Measurements from ENCODE around the gene PARD3.
"Not testable (repeated sequence)": the region's sequence is repeated elsewhere in the genome, so short reads cannot be mapped to it uniquely, and the experiment has no call there.

The PARD3 gene

DNA sequence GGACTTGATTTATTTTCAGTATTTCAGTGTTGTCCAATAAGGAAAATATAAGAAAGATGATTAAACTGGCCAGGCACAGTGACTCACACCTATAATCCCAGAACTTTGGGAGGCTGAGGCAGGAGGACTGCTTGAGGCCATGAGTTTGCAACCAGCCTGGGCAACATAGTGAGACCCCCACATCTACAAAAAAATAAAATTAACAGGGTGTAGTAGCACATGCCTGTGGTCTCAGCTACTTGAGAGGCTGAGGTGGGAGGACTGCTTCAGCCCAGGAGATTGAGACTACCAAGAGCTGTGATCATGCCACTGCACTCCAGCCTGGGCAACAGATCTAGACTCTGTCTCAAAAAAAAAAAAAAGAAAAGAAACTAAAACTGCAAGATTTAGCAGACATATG, 138.0 kb downstream of the PARD3 start:
- no peak for FAIRE-seq

DNA sequence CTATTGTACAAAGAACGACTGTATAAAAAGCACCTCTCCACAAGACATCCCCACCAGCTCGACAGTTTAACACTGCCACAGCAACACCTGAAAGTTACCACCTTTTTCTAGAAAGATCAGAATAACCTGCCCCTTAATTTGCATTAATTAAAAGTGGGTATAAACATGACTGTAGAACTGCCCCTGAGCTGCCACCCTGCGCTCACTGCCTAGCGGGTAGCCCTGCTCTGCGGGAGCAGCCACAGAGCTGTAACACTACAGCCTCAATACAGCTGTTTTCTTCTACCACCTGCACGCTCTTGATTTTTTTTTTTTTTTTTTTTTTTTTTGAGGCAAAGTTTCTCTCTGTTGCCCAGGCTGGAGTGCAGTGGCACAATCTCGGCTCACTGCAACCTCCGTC, 140.9 kb downstream of the PARD3 start:
- no peak for FAIRE-seq

DNA sequence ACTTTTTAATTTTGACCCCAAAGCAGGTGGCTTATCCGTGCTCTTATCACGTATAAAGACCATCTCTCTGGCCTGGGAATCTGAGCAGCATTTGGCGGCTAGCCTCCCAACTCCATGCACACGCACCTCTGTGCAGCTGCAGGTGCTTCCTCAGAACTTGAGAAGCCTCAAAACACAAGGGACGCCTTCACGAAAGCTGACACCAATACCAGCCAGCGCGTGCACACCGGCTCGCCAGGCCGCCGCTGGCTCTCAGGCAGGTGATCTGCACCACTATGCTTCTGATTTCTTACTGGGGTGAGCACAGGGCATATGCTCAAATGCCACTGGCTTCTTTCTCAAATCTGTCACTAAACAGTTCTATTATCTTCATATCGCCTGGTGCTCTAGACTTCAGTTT, 145.0 kb downstream of the PARD3 start:
- no peak for FAIRE-seq

DNA sequence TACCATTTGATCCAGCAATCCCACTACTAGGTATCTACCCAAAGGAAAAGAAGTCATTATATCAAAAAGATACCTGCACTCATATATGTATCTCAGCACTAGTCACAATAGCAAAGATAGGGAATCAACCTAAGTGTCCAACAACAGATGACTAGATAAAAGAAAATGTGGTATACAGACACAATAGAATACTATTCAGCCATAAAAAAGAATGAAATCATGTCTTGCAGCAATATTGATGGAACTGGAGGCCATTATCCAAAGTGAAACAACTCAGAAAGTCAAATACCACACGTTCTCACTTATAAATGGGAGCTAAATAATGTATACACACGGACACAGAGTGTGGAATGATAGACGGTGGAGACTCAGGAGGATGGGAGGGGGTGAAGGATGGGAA, 146.0 kb downstream of the PARD3 start:
- no peak for FAIRE-seq

DNA sequence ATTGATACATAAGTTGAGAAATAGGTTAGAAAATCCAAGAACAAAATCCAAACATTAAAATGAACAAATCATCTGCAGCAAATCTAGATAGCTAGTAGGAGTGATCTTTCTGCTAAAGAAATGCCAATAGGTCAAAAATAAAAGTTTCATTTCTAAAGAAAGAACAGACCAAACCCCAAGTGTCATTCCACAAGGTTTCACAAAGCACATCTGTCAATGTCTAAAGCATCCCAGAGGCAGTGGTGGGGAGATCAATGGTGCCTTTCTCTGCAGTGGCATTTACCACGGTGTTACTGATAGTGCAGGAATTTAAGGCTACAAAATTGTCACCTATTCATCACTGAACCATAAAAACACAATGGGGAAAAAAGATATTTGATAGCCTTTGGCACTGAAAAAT, 147.9 kb downstream of the PARD3 start:
- FAIRE-seq: no peak

DNA sequence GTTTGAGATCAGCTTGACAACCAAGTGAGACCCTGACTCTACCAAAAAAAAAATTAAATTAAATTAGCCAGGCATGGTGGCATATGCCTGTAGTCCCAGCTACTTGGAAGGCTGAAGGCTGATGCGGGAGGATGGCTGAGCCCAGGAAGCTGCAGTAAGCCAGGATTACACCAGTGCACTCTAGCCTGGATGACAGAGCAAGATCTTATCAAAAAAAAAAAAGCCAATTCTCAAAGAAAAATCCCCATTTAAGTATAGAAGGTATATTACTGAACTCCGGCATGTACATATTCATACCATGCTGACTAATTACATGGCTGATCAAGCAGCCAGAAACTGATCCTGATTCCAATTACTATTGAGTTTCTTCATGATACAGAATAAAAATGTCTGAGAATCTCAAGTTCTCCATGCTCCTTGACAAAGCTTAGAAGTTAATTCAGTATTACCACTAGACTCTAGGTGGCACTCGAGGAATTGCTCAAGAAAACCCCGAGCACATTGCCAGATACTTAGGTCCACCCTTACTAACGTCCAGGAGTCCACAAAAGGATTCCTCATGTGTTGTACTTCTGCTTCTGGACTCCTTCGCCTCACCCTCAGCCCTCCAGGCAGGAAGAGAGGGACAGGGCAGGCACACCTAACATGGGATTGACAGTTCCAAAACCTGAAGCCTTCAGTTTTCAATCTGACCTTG, 148.9 kb downstream of the PARD3 start:
- peak; percentile 86 for FAIRE-seq

DNA sequence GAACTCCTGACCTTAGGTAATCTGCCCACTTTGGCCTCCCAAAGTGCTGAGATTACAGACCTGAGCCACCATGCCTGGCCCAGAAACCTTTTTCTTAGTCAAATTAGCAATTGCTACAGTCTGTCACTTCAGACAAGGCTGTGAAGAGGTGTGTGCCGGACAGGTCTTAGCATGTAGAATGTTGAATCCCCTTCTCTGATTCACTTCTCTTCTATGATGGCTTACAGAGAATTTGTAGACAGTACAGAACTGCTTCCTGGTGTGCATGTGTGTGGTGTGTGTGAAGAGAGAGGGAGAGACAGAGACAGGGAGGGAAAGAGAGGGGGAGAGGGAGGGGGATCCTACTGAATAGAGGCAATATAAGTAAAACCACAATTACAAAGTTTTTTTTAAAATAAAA, 150.4 kb downstream of the PARD3 start:
- no peak for FAIRE-seq

DNA sequence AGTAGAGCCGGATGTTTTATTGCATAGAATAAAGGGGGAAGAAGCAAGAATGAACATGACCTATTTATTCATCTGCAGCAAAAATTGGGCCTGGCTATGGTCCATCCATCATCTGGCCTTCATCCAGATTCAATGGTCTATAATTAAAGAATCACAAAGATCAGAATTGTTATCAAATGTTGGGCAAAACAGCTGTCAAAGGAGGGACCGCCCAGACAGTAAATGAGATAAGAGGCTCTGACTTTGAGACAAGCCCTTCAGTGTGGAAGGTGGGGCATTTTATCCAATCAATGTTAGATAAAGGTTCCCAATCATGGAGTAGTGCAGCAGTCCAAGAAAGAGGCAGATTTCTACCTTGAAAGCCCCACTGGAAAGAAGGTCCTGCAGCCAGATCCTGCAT, 153.5 kb downstream of the PARD3 start:
- no peak for FAIRE-seq

DNA sequence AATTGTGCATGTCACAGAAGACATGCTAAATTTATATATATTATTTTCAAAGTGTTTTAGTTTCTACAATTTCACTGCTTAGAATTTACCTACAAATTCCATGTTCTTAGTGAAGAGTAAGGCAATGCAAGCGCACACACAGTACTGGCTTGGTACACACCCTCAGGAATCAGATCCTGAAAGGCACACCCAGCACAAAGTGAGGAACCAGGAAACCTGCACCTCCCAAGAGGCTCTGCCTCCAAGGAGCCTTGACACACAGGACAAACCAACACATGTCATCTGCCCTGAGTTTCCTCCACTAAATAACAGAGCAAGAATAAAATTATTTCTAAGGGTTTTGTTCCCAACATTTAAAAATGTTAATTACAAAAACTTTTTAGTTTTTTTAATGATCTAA, 156.2 kb downstream of the PARD3 start:
- no peak for FAIRE-seq

DNA sequence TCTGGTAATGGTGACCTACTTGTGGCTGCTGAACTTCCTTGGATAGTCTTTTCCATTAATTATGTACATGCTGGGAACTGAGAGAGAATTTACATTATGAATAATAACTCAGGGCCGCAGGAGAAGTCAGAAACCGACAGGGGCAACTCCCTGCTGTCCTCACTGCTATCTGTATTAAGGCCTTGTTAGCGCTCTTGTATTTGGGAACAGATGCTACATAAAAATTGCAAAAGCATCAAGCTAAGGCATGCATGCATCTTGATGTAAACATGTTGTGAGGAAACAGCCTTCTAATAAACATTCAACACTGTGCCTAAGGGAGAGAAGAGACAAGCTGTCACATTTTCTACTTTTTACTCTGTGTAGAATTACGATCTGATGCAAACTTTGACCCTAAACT, 158.4 kb downstream of the PARD3 start:
- no peak for FAIRE-seq

DNA sequence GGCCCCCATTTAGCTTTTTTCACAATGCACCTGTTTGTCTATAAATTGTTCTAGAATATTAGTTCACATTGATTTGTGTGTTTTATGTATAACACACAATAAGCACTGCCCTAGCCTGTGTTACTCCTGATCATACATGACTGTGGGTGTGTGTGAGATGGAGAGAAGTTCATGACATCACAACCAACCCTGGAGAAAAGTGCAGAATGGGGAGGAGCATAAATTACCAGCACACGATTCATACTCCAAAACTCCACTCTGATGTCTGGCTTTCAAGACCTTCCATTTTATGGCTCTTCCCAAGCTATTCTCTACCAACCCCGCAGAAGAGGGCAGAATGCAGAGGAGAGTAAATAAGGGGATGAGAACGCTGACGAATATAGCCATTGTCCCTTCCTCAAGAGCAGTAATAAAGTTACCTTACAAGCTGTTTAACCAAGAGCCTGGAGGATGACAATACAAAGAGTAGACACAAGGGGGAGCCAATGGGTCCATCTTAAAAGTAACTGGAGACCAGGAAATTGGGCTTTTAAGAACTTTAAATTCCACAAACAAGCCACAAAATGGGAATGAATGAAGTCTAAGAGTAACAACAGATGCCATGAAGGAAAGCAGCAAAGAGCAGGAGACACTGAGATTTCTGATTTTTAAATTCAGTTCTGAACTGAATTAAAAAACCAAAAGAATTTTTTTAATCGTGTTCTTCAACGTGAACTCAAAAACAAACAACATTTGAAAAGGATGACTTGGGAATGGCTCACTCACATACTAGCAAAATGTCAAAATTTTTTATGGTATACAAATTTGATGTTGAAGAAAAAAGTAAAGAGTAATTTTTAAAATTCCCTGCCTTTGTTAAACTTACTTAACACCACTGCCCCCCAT, 159.6 kb downstream of the PARD3 start:
- FAIRE-seq: peak; percentile 37

DNA sequence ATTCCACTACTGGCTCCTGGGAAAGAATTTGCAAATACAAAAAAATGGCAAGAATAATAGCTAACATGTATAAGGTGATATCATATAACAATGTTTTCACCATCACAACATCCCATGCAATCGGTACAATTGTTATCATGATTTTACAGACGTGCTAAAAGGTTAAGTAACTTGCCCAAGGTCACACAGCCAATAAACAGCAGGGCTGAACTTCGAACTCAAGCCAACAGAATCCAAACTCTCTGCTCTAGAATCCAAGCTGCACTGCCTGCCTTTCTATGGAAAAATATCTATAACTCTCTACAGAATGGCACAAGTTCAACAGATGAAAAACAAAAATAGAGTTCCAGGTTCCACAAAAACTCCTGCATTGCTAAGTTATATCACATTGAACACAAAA, 160.9 kb downstream of the PARD3 start:
- no peak for FAIRE-seq

DNA sequence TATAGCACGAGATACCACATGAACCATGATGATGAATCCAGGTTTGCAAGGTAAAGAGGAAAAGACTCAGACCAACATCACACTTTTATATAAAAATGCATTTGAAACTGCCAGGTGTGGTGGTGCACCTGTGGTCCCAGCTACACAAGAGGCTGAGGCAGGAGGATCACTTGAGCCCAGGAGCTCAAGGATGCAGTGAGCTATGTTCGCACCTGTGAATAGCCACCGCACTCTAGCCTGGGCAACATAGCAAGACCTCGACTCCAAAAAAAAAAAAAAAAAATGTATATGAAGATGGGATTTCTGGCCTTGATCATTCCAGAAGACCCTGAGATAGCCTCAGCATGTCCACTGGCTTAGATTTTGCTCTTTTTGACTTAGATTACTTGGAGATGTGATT, 161.6 kb downstream of the PARD3 start:
- no peak for FAIRE-seq

DNA sequence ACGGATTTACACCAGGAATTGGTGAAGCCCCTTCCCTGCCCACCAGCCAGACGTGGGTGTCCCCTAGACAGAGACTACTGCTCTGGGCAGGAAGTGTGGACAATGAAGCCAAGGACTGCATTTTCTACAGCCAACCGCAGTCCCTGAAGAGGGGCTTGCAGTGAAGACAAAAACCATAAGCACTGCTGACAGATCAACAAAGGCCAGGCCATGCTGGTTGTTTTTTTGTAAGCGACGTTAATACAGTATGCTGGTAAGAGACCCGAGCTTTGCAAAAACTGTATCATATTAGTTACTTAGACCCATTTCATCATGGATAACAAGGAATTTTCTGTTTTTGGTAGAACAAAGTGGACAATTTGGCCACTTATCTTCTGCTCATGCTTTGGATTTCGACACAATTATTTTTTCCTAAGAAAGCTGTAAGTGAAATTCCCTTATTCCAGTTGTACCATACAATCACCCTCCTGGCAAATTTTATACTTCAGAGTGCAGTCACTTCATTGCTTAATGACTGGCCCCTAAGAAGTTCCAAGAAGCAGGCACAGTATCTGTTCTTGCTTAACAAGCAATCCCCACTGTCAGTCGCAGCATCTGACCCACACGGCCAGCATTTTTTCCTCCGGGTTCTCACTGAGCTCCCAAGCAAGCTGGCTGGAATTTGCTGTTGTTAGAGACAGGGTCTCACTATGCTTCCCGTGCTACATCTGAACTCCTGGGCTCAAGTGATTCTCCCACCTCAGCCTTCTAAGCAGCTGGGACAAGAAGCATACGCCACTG, 163.5 kb downstream of the PARD3 start:
- no peak for FAIRE-seq

DNA sequence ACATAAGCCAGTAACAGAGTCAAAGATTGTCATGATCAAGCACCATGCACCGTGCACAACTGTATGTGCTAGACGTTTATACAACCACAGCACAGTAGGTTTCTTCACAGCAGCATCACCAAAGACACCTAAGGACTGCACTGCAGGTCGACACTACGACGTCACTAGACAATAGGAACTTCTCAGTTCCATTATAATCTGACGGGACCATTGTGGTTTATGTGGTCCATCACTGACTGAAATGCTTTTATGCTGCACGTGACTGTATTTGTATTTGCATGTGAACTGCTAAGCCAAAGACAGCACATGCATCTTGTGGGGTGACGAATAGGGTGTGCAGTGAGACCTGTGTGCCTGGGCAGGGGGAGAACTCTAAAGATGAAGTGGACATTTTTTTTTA, 164.9 kb downstream of the PARD3 start:
- FAIRE-seq: no peak

DNA sequence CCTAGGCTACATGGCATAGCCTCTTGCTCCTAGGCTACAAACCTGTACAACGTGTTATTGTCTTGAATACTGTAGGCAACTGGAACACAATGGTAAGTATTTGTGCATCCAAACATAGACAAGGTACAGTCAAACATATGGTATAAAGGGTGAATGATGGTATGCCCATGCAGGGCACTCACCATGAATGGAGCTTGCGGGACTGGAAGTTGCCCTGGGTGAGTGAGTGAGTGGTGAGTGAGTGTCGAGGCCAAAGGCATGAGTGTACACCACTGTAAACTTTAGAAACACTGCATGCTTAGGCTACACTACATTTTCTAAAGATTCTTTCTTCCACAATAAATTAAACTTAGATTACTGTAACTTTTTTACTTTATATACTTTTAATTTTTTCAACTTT, 165.7 kb downstream of the PARD3 start:
- FAIRE-seq: no peak

DNA sequence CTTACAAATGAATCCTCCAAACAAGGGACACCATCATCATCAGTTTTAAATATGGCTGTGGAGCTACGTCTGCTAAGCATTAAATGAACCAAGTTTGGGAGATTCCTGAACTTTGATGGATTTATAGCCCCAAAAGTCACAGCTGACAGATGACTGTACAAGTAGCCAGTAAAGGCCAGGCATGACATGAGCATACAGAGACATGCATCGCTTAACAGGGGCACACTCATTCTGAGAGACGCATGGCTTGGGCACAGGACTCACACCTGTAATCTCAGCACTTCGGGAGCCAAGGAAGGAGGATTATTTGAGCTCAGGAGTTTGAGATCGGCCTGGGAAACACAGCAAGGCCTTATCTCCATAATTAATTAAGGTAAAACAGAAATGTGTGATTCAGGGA, 166.2 kb downstream of the PARD3 start:
- no peak for FAIRE-seq

DNA sequence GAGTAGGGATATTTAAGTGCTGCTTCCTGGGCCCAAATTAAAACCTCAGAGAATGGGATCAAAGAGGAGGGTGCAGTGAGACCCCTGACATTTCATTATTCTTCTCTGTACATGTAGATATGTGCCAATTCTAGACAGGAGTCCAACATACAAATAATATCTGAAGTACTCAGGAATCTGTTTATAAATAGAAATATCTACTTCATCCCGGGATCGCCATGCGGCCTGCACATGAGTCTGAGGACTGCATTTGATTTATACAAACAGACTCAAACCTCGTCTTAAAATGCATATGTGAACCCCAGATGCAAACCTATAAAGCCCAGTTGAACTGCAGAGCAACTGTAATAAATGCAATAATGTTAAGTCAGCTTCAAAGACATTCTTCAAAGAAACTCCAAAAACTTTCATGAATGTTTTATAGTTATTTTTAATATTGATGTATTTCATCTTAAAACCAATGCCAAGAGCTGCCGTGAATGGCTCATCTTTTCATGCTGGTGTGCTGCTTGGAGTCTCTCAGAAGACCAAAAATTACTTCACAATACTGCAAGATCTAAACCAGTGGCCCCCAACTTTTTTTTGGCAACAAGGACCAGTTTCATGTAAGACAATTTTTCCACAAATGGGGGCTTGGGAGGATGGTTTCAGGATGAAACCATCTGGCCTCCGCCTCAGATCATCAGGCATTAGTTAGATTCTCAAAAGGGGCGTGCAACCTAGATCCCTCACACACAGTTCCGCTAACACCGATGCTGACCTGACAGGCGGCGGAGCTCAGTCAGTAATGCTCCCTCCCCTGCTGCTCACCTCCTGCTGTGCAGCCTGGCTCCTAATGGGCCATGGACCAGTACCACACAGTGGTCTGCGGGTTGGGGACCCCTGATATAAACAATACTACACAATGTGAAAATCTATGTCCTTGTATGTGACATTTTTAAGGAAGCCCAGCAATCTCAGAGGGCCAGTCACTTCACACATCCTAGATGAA, 166.9 kb downstream of the PARD3 start:
- FAIRE-seq: no peak

DNA sequence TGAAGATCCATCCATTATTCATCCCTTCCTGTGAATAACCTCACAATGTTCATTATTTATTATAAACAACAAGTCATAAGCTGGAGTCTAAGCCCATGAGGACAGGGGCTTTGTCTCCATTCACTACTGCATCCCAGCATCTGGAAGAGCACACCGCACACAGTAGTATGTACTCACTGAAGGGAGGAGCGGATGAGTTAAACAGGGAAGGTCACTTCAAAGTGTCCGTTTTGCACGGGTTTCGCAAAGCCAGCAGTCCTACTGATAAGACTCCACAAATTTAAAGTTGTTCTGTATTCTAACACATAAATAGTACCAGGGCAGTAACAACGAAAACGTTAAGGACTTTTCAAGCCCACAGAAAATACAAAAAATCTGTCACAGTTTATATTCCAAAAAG, 167.9 kb downstream of the PARD3 start:
- no peak for FAIRE-seq

DNA sequence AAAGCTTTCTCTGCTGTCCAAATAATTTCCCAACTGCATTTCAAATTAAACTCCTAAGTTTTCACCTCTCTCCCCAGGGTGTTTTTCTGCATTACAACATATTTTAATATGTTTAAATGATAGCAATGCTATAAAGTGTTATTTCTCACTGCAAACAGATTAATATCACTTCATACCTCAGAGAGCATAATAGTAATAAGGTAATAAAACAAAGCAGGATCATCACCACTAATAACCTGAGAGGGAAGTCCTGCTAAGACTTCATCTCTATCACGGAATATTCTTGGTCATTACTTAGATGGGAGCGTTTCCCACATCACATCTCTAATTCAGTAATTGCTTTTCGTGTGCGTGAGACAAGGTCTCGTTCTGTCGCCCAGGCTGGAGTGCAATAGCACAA, 168.8 kb downstream of the PARD3 start:
- FAIRE-seq: no peak

DNA sequence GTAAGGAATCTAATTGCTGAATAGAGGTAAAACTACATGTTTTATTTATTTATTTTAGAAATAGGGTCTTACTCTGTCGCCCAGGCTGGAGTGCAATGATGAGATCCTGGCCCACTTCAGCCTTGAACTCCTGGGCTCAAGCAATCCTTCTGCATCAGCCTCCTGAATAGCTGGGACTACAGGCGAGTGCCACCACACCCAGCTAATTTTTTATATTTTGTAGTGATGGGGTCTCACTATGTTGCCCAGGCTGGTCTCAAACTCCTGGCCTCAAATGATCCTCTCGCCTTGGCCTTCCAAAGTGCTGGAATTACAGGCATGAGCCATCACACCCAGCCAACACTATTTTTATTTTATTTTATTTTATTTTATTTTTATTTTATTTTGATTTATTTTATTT, 170.3 kb downstream of the PARD3 start:
- not testable (repeated sequence) for FAIRE-seq

DNA sequence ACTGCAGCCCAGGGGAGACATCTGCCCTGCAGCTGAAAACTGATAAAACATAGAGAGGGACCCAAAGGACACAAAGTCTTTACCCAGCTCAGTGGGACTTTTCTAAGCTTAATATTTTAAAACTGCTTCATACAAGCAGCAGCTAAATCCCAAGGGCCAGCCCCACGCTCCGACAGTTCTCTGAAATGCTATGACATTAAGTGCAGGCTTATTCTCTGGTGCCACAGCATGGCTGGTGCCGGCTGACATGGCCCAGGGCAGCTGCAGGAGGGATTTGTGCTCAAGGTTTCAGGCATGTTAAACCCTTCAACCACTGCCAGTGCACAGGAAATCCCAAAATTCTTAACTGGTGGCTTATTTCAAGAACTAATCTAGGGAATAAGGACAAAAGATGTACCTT, 170.9 kb downstream of the PARD3 start:
- FAIRE-seq: no peak

DNA sequence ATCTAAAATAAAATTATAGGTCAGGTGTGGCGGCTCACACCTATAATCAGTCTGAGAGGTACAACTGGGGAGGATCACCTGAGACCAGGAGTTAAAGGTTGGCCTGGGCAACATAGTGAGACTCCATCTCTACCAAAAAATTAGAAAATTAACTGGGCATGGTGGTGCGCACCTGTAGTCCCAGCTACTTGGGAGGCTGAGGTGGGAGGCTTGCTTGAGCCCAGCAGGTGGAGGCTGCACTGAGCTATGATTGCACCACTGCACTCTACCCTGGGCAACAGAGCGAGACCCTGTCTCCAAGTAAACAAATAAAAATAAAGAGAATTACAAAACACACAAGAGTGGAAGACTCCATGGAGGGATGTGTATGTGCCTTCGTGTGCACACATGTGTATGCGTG, 171.5 kb downstream of the PARD3 start:
- FAIRE-seq: no peak

Data from A204.1 (cell line).